Heart left ventricle (tissue), 16 donors: ENCODE data around the gene SEMA6D. TPM values are rescaled to one million over a fixed set of nuclear protein-coding genes. Genes with fewer than 3 reads are reported as not detected.
A peak's percentile ranks its signal among the peaks of the same experiment; 100 is the strongest.

ENCODE experiments used
- ATAC-seq, 4 donors: fragments of 200-7000 bp; cut with Tn5 transposase; one replicate each; pipeline ENCODE4 v1.9.1; 2020 to 2022; ENCODE audit warnings: moderate library complexity in 4 of 4, mild to moderate bottlenecking in 3 of 4, moderate number of reproducible peaks in 1 of 4
- DNase-seq, 5 donors: peaks; one replicate each; pipeline ENCODE4 v3.0.0-alpha.2; 2020
- H3K27ac ChIP-seq, 12 donors: fragments of 200-600 bp; sonication (generic) in 4 of 12; one replicate each; pipeline versions ENCODE4 v1.5.0 to v1.8.0; 2016 to 2022; ENCODE audit warnings: mild to moderate bottlenecking in 2 of 12
- H3K27me3 ChIP-seq, 9 donors: fragments of 200-600 bp; sonication (generic) in 2 of 9; one replicate each; pipeline versions ENCODE4 v1.5.1 to v1.8.0; 2016 to 2022; ENCODE audit warnings: mild to moderate bottlenecking in 3 of 9
- H3K36me3 ChIP-seq, 9 donors: fragments of 200-600 bp; sonication (generic) in 2 of 9; one replicate each; pipeline versions ENCODE4 v1.5.0 to v1.8.0; 2018 to 2022; ENCODE audit warnings: mild to moderate bottlenecking in 2 of 9
- H3K4me1 ChIP-seq, 12 donors: fragments of 200-600 bp; sonication (generic) in 4 of 12; one replicate each; pipeline versions ENCODE4 v1.5.0 to v1.8.0; 2016 to 2022; ENCODE audit warnings: mild to moderate bottlenecking in 3 of 12
- H3K4me3 ChIP-seq, 12 donors: fragments of 200-600 bp; sonication (generic) in 4 of 12; one replicate each; pipeline versions ENCODE4 v1.5.0 to v1.8.0; 2017 to 2022; ENCODE audit warnings: mild to moderate bottlenecking in 9 of 12, moderate library complexity in 4 of 12
- H3K9me3 ChIP-seq, 12 donors: fragments of 200-600 bp; sonication (generic) in 4 of 12; one replicate each; pipeline versions ENCODE4 v1.5.0 to v1.8.0; 2016 to 2022; ENCODE audit warnings: mild to moderate bottlenecking in 1 of 12
- POLR2A ChIP-seq, 2 donors: fragments of 450-650 bp; IDR thresholded peaks; one replicate each; pipeline ENCODE4 v1.6.1; 2017; ENCODE audit warnings: antibody characterized with exemption in 2 of 2, mild to moderate bottlenecking in 2 of 2, moderate library complexity in 2 of 2
- WGBS, 4 donors: extraction: QIAGEN DNeasy Blood & Tissue Kit in 2 of 4; methylation state at CpG; one replicate each; pipeline versions ENCODE4 v1.1.5 to v1.1.7; 2013 to 2018; 5-methylcytosine and 5-hydroxymethylcytosine counted together
- intact Hi-C, 10 donors: fragments of 100-400 bp; cut with DNase I; formaldehyde crosslinking; loops; one replicate each; pipeline versions ENCODE4 v1.11.1 to v1.14.2; 2022
- polyA plus RNA-seq, 2 donors: library from polyadenylated mRNA; stranded (reverse); fragments of 200-250 nt; gene quantifications; one replicate each; pipeline ENCODE4 v1.2.3, GENCODE V29; 2013
- total RNA-seq, 9 donors: library from RNA; depleted of rRNA in 2 of 9; stranded (reverse); fragments of >200 nt in 2 of 9; fragmentation: NEBNext Ultra II Directional in 3 of 9; extraction: Animal tissue kit (Norgen Biotek cat#: 25700) in 3 of 9; gene quantifications; one replicate each; pipeline versions ENCODE4 v1.1.0 to v1.2.4, GENCODE V29; 2016 to 2023
- TF ChIP-seq, protein P1 (sequence below), 12 donors: fragments of 200-600 bp; sonication (generic) in 4 of 12; IDR thresholded peaks; one replicate each; pipeline versions ENCODE4 v1.5.0 to v1.8.0; 2018 to 2022; ENCODE audit warnings: antibody characterized with exemption in 12 of 12, mild to moderate bottlenecking in 5 of 12
- donor health status: ischemic (EF 13 %, LVEDD 7.1; RV severe dilation, severe dysfunction).
- donor health status: healthy with polysubstance abuse.
- donor health status: DM: no; HTN: yes; CAD: no.
- donor health status: DM: no; HTN: no; CAD: no.
- donor health status: ischemic (EF 25% LVEDD 6.9; RV normal size, moderate dysfunction).
- donor health status: ischemic (EF 25% LVEDD 5.7; RV mildly dilated, moderate dysfunction).
- donor health status: healthy.
- donor health status: DM: yes; HTN: yes; CAD: no.
- donor health status: ischemic (EF 35%, LVEDD 5.7; RV mildly dilated, moderate dysfunction).
- donor health status: nonischemic (EF 11% LVEDD 7.7; RV severe dilation, severe dysfunction).
- donor health status: DM: yes; HTN: yes; CAD: no.
- donor health status: PGD.
- donor health status: ischemic (EF 29% LVEDD 5.4; RV normal size, mild dysfunction).
- donor health status: nonischemic (EF 23%, LVEDD 6.1; RV moderate dilation, normal function).

SEMA6D gene
- total and polyA plus RNA-seq, 11 donors = 2.8 to 23.2 (median 10.8) TPM

DNA sequence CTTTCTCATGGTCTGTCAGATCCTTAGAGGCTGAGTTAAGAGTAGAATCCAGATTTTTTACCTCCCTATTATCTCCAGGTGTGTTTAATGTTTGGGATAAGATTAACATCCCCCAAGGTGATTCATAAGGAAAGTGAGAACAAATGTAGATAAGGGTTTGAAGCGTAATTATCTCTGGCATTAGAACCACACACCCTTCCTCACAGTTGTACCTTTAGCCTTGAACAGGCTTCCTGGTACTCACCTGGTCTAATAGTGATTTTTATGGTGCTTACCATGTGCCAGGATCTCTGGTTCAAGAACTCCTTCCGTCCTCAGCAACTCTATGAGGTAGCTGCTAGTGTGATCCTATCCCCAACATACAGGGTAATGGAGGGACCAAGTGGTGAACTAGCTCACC lies 27.7 kb downstream of the SEMA6D start:
- Histone ChIP-seq H3K4me1 (peaks cover 0 to 68% (median 20%) of the 10 kb centered on the region in 12 donors), H3K27me3 (no peaks in the 10 kb centered on the region), H3K36me3 (peaks cover 0 to 7% (median 0%) of the 10 kb centered on the region in 9 donors), H3K4me3 (no peak overlapping the region), H3K9me3 (no peaks in the 10 kb centered on the region), H3K27ac (no peak overlapping the region)
- TF ChIP-seq POLR2A (IDR thresholded peaks at IDR 0.05) = no peak
- TF ChIP-seq, protein P1, sequence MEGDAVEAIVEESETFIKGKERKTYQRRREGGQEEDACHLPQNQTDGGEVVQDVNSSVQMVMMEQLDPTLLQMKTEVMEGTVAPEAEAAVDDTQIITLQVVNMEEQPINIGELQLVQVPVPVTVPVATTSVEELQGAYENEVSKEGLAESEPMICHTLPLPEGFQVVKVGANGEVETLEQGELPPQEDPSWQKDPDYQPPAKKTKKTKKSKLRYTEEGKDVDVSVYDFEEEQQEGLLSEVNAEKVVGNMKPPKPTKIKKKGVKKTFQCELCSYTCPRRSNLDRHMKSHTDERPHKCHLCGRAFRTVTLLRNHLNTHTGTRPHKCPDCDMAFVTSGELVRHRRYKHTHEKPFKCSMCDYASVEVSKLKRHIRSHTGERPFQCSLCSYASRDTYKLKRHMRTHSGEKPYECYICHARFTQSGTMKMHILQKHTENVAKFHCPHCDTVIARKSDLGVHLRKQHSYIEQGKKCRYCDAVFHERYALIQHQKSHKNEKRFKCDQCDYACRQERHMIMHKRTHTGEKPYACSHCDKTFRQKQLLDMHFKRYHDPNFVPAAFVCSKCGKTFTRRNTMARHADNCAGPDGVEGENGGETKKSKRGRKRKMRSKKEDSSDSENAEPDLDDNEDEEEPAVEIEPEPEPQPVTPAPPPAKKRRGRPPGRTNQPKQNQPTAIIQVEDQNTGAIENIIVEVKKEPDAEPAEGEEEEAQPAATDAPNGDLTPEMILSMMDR (IDR thresholded peaks at IDR 0.05) = no peak
- ATAC-seq (no peak), DNase-seq (no peak)
- intact Hi-C loops = no loop called here
- WGBS, 4 donors = 84 to 94% (median 91%) methylated on average over 2 of the region's 2 CpGs

DNA sequence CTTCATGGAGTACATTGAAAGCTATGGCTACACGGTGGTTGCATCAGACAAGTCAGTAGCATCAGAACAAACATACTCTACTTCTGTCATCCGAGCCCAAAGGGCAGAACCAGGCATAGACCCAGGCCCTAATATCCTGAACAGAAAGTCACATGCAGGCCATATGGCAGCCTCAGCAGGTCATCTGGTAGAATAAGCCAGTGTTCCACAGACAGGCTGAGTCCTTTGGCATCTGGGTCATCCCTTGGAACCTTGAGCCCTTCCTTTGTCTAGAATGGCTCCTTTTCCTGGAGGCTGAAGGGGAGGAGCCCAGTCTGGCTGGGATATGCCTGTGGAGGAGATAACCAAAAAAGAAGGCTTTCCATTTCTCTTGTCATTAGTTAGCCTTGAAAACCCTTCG lies 29.2 kb downstream of the SEMA6D start:
- 83 to 94% (median 89%) methylated on average over 3 of the region's 3 CpGs for WGBS, 4 donors
- Histone ChIP-seq H3K4me1 (peaks cover 0 to 70% (median 20%) of the 10 kb centered on the region in 12 donors), H3K27me3 (no peaks in the 10 kb centered on the region), H3K36me3 (peaks cover 0 to 7% (median 0%) of the 10 kb centered on the region in 9 donors), H3K9me3 (no peaks in the 10 kb centered on the region), H3K4me3 (no peak overlapping the region), H3K27ac (no peak overlapping the region)
- DNase-seq = no peak
- no peak for TF ChIP-seq POLR2A (IDR thresholded peaks at IDR 0.05)
- TF ChIP-seq, protein P1 (IDR thresholded peaks at IDR 0.05) = no peak
- intact Hi-C loops = no loop called here
- ATAC-seq = no peak

DNA sequence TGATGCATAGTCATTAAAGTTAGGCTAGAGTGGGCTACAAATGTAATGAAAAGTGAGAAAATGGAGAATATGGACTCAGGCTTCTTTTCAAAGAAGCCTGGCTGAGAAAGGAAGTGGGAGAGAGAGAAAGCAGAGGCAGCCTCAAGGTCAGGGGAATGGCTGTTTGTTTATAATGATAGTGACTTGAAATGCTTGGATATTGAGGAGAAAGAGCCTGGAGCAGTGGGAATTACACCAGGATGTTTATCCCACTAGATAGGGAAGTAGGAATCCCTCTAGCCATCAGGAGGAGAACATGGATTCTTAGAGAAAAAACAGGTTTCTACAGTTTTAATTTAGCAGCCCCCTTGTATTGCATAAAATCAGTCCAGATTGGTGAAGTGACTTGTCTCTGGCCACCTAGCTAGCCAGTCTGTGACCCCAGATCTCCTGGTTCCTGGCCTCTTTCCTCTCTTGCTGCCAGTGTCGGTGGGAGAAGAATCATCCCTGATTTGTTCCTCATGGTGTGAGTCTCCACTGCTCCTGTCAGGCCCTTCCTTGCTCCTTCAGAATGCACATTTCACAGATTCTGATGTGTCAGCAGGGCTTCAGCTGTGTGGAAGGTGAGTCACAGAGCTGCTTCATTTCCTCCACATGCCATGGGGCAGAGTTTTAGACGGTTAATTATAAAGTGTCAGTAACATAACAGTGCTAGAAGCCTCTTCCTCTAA lies 32.9 kb downstream of the SEMA6D start:
- TF ChIP-seq POLR2A (IDR thresholded peaks at IDR 0.05) = no peak
- TF ChIP-seq, protein P1 (IDR thresholded peaks at IDR 0.05) = no peak
- Histone ChIP-seq H3K4me3 (no peak overlapping the region), H3K27me3 (no peaks in the 10 kb centered on the region), H3K27ac (no peak overlapping the region), H3K9me3 (peaks cover 0 to 24% (median 15%) of the 10 kb centered on the region in 12 donors), H3K36me3 (peaks cover 0 to 7% (median 0%) of the 10 kb centered on the region in 9 donors), H3K4me1 (peaks cover 0 to 48% (median 4%) of the 10 kb centered on the region in 12 donors)
- ATAC-seq (peak in 1 of 4 donors; percentile 33), DNase-seq (no peak)
- 43 to 58% (median 55%) methylated on average over 2 of the region's 2 CpGs for WGBS, 4 donors
- intact Hi-C loops = no loop called here

DNA sequence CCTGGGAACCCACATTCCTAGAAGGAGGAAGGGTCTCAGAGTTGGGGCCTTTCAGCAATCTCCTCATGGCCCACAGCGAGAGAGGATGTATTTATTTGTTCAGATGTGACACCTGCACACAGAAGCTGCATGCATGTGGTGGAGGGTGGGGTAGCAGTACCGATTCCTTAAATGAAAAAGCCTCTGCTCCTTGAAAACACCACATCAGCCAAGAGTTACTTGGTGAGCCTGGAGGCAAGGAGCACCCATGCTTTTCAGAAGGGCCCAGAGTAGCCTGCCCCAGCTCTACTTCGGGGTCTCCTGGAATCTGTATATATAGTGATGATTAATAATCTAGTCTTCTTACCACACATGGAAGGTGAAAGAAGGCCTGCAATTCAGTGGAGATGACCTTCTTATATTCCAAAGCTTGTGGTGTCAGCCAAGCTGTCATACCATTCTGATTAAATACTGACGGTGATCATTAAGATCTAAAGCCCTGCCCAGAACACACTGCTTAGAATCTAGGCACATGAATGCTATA lies 33.5 kb downstream of the SEMA6D start:
- H3K27me3 ChIP-seq = no peaks in the 10 kb centered on the region
- no peak overlapping the region for H3K27ac ChIP-seq
- peaks cover 0 to 24% (median 15%) of the 10 kb centered on the region in 12 donors for H3K9me3 ChIP-seq
- ATAC-seq = no peak
- DNase-seq = no peak
- no peak overlapping the region for H3K4me3 ChIP-seq
- 79 to 84% (median 81%) methylated on average over 4 of the region's 4 CpGs for WGBS, 4 donors
- intact Hi-C loops = no loop called here
- H3K36me3 ChIP-seq = peaks cover 0 to 7% (median 0%) of the 10 kb centered on the region in 9 donors
- TF ChIP-seq, protein P1 (IDR thresholded peaks at IDR 0.05) = no peak
- no peak for TF ChIP-seq POLR2A (IDR thresholded peaks at IDR 0.05)
- H3K4me1 ChIP-seq = peaks cover 0 to 42% (median 4%) of the 10 kb centered on the region in 12 donors
